Stimulated activated CD4-positive, alpha-beta T cell treated with anti-CD3 and anti-CD28 coated beads, TNF-alpha, amount 100 ng/mL, for 1 hour (primary cell): Measurements from ENCODE around the gene PHTF2.

Experiments used
- DNase-seq, 3 donors: peaks; one replicate each; pipeline ENCODE4 v3.0.0-alpha.2; 2020; ENCODE audit warnings: low read depth in 3 of 3, low spot score in 1 of 3

Gene PHTF2

DNA sequence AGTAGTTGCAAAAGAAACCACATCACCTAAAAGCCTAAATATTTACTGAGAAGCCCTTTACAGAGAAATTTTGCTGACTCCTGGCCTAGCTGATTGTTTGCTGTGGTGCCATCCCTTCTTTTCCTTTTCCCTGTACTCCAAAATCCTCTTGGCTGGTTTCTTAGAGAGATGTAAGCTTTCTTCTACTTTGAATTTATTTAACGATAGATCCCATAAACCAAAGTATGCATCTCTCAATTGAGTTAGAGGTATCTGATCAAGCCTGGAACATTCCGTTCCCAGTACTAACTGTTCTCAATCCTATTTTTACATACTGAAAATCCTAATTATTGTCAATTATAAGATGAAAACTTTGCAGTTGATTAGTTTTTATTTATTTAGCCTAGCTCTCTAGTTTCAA is 6.6 kb upstream of the PHTF2 start:
- DNase-seq = no peak

DNA sequence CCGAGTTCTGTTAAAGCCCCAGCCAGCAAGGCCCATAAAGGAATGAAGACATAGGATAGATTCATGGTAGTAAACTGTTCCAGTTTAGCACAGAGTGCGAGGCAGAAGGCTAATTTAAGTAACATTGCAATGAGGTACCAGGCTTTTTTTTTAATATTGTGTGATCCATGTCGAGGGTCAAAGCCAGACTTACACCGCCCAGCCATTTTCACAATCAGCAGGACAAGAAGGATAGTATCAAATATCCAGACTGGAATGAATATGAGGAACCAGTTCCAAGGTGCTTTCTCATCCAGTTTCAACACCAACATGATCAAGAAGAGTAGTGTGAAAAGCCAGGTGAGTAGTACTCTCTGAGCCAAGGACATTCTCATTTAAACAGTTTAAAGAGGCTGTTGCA is 4.6 kb upstream of the PHTF2 start:
- DNase-seq = no peak

DNA sequence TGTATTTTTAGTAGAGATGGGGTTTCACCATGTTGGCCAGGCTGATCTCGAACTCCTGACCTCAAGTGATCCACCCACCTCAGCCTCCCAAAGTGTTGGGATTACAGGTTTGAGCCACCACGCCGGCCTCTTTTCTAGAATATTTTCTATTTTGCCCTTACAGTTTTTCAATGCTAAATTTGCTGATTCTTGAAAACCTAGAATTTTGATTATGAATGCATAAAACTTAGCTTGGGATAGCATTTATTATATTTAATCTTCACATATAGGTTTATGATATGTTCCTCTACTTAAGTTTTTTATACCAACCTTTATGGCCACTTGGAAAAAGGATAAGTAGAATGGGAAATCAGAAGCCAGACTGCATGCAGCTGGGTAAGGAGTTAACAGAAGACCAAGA is 2.5 kb upstream of the PHTF2 start:
- DNase-seq = no peak

DNA sequence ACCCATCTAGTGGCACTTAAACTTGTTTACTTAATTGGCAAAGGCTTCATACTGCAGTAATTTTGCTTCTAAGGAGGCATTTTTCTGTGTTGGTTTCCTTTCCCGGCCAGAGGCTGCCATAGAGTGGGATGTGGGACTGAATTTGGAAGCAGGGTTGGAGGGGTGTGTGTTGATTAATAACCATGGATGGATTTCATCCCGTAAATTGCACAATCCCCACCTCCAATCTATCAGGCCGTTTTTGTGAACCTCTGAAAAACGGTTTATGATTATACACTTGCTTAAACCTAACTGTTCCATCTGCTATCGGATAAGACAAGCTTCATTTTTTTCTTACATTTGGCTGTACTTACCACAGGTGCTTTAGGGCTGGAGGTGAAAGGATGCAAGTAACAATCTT is 1.6 kb upstream of the PHTF2 start:
- no peak for DNase-seq

DNA sequence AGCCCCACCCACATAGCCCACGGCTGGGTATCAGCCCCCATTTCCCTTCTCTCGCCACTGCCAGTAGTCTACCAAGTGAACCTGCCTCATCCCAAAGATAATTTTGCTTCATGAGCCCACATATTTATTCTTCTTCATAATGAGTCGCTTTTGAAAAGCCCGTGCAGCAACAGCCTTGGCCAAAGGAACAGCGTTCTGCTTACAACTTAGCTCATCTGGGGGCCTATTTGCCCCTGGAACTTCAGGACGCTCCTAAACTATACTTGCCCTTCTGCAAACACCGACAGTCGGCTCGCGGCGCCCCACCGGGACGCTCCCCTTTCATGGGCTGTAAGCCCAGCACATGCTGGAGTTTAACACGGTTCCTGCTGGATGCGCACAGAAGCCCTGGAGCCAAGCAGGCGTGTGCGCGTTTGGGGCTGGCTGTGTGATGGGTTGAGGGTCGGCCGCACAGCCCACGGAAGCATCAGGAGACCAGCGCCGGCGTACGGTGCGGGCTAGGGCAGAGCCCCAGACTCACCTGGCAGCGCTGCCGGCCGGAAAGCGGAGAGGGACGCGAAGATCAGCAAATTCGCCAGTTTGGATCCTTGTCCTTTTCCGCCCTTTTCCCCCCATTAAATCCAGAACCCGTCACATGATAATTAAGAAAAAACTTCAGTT is 709 bp upstream of the PHTF2 start:
- DNase-seq = no peak

DNA sequence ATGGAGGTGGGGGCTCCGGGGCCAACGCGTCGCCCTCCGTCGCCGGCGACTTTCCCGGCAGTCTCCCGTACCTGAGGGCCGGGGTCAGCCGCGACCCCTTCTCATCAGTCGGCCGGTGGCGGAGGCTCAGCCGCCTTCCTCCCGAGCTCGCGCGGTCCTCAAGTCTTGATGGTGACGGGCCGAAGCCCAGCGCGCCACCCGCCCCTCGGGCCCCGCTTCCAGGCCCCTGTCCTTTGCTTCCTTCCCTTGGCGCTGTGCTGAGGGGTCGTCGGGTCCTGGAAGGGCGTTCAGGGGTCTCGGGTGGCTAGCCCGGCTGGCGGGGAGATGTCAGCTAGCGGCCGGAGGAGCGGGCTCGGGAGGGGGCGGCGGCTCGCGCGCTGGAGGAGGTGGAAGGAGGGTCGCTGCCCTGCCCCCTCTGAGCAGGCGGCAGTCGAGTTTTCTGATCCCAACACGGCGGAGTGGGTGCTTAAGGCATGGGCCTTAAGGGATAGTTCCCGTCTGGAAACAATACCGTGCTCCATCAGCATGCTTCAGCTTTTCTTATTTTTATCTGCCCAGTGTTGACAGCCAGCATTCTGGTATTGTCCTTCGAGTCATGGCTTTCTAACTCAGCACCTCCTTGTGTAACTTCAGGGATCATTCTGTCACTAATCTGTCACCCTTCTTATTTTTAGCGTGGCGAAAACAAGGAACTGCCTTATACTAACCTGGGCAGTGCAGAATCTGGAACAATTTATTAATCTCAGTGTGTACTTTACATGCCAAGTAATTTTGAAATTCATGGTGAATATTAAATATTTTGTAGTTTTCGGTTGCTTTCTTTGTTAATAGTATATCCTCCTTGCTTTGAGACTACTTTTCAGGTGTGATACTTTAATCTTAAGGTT is 748 bp downstream of the PHTF2 start:
- no peak for DNase-seq

DNA sequence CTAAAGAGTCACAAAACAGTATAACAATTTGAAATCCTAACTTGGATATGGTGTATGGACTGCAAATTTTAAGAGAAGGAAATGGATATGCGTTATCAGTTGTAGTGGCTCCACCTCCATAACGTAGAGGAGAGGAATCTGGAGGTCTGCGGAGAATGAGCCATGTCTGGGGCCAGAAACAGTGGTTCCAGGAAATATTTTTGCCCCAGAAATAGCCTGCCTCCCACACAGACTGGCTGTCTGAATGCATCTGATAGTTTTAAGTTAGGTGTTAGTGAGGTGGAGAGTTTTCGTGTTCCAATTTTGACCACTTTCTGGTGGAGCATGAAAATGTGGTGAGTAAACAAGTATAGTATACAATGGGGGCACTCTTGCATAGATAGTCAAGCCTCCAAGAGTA is 1.6 kb downstream of the PHTF2 start:
- no peak for DNase-seq

DNA sequence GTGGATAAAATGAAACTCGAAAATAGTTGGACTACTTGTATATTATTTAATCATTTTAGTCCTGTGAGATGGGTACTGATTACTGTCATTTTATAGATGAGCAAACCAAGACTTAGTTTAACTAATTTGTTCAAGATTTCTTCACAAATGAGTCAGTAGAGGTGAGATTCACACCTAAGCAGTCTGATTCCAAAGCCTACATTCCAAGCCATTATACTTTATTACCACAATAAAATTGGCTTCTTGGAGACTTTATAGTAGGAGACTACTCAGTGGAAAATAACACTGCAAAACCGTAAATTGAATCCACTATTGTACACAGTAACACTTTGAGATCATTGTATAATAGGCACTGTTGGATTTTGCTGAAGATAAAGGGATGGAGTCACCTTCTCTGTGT is 2.2 kb downstream of the PHTF2 start:
- DNase-seq = no peak

DNA sequence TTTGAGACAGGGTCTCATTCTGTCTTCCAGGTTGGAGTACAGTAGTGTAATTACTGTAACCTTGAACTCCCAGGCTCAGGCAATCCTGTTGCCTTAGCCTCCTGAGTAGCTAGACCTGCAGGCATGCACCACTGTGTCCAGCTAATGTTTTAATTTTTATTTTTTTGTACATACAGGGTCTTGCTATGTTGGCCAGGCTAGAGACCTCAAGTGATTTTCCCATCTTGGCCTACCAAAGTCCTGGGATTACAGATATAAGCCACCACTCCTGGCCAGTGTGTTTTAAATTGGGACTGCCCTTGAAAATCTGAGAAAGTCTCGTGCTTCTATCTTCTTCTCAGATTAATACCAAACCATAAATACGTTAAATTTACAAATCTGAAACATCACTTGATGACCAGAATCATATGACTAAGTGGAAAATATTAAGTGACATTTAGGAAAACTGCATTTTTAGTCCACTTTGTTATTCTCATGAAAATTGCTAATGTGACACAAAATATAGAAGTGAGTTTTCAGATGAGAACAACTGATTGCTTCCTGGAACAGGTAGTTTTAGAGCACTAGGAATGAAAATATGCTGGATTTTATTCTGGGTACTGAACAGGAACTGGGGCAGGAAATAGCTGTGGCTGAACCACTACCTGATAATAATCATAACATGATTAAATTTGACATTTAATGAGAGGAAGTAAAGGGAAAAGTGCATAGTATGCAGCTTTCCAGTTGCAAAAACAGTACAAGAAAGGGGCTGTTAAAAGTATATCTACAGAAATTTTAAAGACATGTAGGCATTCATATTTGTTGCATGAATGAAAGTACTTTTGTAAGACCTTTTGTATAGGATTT is 4.2 kb downstream of the PHTF2 start:
- no peak for DNase-seq

DNA sequence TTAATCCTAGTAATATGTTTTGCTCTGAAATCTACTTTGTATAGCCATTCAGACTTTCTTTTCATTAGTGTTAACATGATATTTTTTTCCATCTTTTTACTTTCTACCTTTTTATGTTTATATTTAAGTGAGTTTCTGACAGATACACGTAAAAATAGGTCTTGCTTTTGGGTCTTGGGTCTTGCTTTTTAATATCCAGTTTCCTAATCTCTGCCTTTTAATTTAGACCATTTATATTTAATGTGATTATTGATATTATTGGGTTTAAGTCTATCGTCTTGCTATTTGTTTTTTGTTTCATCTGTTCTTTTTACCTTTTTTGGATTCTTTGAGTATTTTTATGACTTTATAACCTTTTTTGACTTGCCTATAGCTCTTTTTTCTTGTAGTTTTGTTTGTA is 7.9 kb downstream of the PHTF2 start:
- DNase-seq = no peak

DNA sequence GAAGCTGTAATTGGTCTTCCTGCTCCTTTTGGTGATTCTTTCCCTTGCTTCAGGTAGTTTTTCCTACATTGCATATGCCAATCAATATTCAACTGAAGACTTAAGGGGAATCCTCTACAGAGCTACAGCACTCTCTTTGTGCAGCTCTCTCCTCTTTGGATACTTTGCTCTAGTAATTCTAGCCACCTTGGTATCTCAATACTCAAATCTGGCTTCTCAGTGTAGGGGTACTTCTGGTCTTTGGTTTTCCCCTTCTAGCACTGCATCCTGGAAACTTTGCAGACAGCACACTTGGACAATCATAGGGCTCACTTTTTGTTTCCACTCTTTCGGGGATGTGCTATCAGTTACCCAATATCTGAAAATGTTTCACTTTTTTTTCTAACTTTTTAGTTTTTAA is 9.9 kb downstream of the PHTF2 start:
- DNase-seq = no peak

DNA sequence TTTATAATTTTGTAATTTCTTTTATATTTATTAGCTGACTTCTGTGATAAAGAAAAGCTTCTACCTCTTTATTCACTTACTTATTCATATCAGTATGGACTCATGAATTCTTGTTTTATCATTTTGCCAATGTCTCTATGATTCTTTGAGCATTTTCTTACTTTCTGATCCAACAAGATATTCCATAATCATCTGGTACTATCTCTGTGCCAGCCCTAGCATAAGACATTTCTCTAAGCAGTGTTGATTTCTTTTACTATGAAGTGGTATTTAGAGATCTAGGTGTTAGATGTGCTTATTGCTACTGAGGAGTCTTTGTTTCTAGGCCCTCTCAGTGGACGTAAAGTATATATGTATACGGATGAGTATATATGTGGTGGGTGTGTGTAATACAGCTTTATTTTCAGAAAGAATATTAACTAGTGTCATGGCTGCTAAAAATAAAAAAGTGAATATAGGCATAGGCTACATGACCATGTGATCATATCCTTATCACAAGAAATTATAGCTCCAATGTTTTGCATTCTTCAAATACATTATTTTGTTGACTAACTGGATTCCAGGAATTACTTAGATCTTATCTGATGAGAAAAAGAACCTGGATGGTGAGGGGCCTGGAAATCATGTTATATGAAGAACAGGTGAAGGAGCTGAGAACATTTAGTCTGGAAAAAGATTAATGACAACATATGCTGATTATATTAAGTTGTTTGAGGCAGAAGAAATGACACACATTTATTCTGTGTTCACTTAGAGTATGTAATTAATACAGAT is 13.1 kb downstream of the PHTF2 start:
- DNase-seq = no peak

DNA sequence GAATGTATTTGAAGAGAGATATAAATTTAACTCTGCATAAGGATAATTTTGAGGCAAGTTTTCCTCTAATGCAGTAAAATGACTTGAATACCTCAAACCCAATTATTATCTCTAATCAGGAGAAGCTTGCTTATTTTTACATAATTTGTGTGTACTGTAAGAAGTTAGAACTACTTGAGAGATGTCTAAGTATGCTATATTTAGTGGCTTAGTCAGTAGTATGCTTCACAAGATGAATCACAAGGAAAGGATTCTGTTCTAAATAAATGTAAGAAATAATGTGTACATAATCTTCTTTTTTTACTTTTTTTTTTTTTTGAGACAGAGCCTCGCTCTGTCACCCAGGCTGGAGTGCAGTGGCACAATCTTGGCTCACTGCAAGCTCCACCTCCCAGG is 13.7 kb downstream of the PHTF2 start:
- DNase-seq = no peak

DNA sequence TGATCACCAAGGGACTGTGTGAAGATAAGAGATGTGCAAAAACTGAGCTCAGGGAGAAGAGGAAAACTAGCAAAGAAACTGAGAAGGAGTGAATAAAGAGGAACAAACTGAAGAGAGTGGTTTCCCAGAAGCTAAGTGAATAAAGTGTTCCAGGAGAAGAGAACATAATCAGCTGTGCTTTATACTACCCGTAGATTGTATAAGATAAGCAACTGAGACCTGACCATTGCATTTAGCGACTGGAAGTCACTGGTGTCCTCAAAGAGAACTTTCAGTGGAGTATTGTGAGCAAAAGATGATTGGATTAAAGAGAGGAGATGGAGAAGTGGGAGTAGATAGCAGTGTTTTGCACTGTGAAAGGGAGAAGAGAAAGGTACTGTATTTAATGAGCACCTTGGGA is 14.6 kb downstream of the PHTF2 start:
- no peak for DNase-seq

DNA sequence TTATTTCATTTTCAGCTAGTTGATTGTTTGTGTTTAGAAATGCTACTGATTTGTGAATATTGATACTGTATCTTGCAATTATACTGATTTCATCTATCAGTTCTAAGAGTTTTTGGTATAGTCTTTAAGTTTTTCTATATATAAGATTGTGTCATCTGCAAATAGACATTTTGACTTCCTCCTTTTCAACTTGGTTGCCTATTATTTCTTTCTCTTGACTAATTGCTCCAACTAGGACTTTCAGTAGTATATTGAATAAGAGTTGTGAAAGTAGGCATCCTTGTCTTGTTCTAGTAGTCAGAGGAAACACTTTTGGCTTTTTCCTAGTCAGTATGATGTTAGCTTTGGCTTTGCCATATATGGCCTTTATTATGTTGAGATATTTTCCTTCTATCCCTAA is 20.4 kb downstream of the PHTF2 start:
- DNase-seq = no peak

DNA sequence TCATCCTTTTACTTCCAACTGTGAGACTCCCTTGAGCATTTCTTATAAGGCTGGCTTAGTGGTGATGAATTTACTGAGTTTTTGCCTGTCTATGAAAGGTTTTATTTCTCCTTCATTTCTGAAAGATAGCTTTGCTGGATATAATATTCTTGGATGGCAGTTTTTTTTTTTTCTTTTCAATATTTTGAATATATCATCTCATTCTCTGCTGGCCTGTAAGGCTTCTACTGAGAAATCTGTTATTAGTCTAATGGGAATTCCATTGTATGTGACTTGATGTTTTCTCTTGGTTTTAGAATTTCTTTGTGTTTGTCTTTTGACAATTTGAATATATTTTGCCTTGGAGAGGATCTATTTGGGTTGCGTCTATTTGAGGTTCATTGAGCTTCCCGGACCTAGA is 22.4 kb downstream of the PHTF2 start:
- DNase-seq = no peak

DNA sequence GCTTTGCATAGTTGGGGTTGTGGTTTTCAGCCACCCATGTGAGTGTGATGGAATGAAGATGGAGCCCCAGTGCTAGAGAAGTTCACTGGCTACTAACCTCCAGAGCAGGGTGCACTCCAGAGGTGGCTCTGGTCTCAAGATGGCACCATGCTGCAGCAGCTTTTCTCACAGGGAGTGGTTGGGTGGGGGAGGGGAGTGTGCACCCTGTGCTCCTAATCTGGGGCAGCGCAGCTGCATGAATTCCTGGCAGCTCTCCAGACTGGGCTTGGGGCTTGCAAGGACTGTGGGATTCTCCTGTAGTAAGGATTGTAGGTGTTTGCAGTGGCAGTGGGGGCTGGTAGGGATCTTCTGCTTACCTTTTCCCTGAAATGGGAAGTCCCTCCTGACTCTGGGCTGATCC is 23.7 kb downstream of the PHTF2 start:
- no peak for DNase-seq

DNA sequence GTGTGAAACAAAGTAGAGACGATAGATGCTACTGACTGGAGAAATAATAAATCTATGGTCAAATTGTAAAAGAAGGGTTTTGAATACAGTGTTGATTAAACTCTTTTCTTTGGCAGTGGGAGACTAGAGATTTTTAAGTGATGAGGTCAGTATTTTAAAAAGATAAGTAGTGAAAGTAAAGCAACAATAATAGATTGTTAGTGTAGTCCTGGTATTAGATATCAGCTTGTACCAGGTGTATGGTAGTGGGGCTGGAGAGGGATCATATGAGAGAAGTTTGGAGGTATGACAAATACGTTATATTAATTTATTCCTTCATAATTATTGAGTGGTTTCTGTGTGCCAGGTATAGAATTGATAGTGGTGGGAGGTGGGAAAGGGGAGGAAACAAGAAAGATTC is 25.2 kb downstream of the PHTF2 start:
- DNase-seq = no peak

DNA sequence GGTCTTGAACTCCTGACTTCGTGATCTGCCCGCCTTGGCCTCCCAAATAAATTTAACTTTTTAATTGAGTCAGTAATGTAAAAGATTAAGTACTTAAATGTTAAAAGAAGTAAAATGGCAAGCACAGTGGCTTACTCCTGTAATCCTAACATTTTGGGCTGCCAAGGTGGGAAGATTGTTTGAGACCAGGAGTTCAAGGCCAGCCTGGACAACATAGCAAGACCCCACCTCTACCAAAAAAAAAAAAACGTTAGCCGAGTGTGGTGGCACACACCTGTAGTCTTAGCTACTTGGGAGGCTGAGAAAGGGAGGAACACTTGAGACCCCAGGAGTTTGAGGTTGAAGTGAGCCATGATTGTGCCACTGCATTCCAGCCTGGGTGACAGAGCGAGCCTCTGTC is 26.1 kb downstream of the PHTF2 start:
- no peak for DNase-seq

DNA sequence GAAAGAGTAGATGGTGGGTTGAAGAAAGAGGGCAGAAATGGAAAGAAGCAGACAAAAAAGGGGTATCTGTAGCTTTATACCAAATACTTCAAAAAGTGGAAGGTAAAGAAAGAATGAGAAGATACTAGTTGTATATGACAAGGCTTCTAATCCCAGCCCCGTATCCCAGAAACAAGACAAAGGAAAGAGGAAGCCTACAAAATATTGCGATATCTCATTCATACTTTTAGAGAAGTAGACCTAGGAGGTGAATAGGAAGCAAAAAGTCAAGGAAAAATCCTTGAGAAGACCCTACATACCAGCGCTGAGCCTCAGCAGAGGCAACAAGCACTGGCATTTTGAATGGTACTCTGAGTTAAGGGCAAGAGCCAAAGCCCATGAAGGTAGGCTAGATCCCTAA is 26.6 kb downstream of the PHTF2 start:
- no peak for DNase-seq

DNA sequence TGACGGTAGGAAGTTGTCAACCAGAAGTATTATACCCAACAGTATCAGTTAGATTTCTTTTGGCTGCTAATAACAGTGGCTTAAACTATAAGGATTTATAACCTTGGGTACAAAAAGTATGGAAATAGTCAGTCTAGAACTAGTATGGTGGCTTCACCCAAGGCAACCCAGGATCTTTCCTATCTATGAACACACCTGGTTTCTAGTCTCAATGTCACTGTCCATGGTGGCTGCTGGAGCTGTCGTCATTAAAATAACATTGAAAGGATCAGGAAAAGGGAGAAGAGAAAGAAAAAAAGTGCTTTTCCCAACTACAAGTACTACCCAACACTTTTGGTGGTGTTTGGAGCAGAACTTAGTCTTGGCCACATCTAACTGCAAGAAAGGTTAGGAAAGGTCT is 27.7 kb downstream of the PHTF2 start:
- DNase-seq = no peak
